ENCODE data around the gene BEX3.

The BEX3 gene

GRCh38 chrX:103423955-103424638 is 47.8 kb downstream of the BEX3 start:
- no peak for DNase-seq (ENCODE audit: low read depth)
